ENCODE measurements around the gene IBTK. TPM values are rescaled to one million over a fixed set of nuclear protein-coding genes. Genes with fewer than 3 reads are reported as not detected.

IBTK gene
- total and polyA plus RNA-seq, 2 of the 8 experiments (the other 6 are each of a cell fraction or from before 2014, with no cell fraction given), result 4.6 to 24.2 TPM

DNA sequence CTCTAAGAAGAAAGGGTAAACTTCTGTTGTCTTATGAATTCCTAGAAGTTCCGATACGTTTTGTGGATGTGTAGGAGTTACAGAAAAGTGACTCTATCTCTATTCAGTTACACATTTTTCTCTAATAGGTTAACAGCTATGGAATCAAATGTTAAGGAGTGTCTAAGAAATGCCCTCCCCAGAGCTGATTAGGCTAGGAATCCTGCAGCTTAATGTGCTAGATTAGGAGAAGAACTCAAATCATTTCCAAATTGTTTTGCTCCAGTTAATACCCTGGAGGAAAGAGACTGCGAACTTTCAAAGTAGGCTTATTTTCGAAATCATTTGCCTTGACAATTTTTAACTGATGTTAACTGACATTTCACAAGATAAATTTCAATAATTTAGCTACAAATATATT, 51.9 kb downstream of the IBTK start (continued):
- no peak for TF ChIP-seq CTBP2 (IDR thresholded peaks at IDR 0.05; ENCODE audit: borderline replicate concordance, insufficient read depth, insufficient read length, low read length)
- no peak for TF ChIP-seq CHD1 (IDR thresholded peaks at IDR 0.05; ENCODE audit: low read depth, low read length)

Measured in H1 (cell line).